HG03354 (cell line): ENCODE measurements around the gene LRFN4.

Experiments used
- ATAC-seq: cut with Tn5 transposase; IDR thresholded peaks from one replicate; pipeline ENCODE4 v1.9.1; 2021; ENCODE audit warnings: mild to moderate bottlenecking; ENCODE audit not compliant: unreplicated experiment, poor library complexity, severe bottlenecking

LRFN4 gene

GRCh38 chr11:66855574-66856495 is 1.0 kb upstream of the LRFN4 start:
- peak; percentile 71 for ATAC-seq

DNA sequence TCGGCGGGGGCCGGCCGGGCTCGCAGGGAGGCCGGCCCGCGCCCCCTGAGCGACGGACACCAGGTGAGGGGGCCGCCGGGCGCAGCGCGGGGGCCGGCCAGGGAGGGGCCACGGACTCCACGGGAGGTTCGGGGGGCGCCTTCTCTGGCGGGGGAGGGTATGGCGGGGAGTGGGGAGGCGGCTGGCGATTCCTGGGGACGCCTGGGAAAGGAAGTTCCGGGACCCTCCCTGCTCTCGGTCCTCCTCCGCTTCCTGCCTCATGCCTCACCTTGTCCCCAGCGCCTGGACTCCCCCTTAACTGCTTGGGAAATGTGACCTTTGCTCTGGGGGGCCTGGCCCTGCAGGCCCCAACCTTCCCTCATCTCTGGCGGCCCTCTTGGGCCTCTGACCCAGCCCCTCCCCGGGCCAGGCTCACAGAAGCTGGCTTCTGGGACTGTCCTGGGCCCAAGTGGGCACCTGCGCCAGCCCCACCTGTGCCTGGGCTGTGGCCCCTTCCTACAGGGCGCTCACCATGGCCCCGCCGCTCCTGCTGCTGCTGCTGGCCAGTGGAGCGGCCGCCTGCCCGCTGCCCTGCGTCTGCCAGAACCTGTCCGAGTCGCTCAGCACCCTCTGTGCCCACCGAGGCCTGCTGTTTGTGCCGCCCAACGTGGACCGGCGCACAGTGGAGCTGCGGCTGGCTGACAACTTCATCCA is 516 bp downstream of the LRFN4 start:
- ATAC-seq: no peak

DNA sequence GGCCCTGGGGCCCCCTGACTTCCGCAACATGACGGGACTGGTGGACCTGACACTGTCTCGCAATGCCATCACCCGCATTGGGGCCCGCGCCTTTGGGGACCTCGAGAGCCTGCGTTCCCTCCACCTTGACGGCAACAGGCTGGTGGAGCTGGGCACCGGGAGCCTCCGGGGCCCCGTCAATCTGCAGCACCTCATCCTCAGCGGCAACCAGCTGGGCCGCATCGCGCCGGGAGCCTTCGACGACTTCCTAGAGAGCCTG is 992 bp downstream of the LRFN4 start:
- ATAC-seq: no peak

- ATAC-seq: no peak
These were observed 1.5 kb downstream of the LRFN4 start for GRCh38 chr11:66858186-66858938.

- ATAC-seq: no peak
These were observed 2.2 kb downstream of the LRFN4 start for GRCh38 chr11:66858939-66859685.

- ATAC-seq: no peak
These were observed 3.0 kb downstream of the LRFN4 start for GRCh38 chr11:66859686-66860448.

DNA sequence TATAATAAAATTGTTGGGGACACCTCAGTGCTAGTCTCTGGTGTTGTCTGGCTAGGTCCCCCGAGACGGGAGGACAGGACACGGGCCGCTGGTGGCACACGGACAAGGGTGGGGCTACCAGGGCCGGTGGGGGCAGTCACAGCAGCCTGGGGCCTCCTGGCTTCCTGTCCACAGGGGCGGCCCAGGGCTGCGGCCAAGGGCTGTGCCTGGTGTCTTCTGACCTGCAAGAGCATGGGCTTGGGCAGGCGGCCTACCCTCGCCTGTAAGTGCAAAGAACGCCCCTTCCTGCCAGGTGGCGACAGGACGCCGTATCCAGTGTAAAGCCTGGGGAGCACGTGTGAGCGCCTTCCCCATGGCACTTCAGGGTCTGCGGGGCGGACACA is 3.6 kb downstream of the LRFN4 start:
- no peak for ATAC-seq

GRCh38 chr11:66861038-66861773 is 4.3 kb downstream of the LRFN4 start:
- no peak for ATAC-seq

GRCh38 chr11:66861774-66862558 is 5.1 kb downstream of the LRFN4 start:
- no peak for ATAC-seq

DNA sequence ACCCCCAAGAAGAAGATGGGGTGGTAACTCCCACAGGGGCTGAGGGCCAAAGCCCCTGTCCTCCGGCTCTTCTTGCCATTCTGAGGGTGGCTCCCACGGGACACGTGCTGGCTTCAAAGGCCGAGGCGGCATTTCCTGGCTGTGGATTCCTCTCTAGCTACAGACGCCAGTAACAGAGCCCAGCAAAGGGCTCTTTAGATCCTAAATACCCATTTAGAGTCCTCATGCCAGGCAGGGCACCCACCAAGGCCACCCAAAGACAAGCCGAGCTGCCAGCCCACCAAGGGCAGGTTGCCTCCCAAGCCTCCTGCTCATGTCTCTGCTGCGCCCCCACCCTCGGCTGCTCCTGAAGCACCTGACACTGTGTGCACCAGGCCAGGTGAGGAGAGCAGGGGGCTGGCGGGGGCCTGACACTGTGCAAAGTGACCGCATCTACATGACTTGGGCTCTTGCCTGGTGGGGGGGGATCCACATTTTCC is 5.7 kb downstream of the LRFN4 start:
- no peak for ATAC-seq

GRCh38 chr11:66863428-66864125 is 6.7 kb downstream of the LRFN4 start:
- no peak for ATAC-seq

DNA sequence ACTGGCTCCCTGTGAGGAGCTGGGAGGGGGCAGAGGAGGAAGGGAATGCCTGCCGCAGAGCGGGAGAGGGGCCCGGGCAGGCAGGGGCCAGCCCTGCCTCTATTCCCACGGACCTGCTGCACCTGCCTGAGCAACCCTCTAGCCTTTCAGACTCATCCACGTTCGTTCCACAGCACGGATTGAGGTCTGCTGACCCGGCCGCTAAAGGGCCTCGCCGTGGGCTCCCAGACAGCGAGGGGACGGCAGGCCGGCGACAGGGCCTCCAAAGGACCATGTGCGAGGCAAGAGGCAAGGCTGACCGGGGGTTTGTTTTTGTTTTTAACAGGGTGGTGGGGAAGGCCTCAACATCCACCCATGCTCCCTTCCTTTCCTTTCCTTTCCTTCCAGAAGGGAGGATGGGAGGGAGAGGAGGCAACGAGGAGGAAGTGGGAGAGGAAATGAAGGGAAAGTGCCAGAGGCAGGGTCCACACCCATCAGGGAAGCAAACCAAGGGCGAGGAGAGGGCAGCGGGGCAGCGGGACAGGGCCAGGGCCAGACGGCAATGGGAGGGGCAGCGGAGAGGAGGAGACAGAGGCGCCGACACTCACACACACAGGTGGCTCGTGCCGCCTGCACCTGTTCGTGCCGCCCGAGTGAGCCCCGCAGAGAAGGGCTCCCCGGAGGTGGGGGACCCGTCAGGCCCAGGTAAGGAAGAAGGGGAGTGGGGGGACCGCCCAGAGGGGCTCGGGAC is 7.5 kb downstream of the LRFN4 start:
- ATAC-seq: no peak

DNA sequence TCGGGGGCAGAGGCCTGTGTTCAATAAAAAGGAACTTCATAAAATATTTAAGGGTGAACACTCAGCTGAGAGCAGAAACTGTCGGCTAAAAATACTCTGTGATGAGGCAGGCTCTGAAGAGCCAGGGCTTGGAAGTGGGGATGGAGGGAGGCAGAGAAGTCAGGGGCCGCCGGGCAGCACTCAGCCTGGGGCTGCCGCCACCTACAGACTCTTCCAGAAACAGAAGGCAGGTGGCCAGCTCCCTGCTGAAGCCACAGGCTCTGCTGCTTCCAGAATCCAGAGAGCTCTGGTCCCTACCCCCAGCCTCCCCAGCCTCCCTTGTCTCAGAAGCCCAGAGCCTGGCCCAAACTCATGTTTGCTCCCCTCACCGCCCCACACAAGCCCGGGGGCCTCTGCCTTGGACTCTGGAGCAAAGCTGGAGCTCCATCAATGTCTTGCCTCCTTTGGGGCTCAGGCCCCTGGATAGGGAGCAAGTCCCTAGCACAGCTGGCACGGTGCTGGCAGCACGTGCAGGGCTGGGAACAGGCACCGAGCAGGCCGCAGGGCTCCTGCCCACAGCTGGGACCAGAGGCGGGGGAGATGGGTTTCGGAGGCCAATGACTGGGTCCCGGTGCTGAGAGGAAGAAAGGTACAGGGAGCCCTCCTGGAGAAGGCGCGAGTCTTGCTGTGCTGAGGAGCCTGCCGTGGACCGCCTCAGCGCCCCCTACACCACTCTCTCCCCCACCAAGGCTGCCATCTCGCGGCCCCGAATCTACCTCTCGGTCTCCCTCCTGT is 8.2 kb downstream of the LRFN4 start:
- ATAC-seq: no peak

- no peak for ATAC-seq
These were observed 9.1 kb downstream of the LRFN4 start for GRCh38 chr11:66866007-66866406.

DNA sequence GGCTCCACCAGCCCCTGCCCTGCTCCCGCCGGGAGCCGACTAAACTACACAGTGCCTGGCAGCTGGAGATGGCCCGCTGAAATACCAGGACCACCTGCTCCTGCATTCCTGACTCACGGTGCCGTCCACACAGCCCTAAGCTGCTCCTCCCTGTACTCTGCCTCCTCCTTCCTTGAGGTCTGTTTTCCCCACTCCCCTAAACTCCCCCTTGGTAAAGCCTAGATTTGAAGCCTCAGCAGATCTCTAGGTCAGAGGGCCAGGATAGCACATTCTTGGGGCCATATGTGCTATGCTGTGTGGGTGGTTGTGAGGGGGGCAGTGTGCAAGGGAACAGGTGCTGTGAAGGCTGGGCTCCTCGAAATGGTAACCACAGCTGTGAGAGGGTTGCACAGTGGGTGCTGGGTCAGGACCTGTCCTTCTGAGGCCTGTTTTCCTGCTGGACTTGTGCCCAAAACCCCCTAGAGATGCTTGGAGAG is 9.7 kb downstream of the LRFN4 start:
- ATAC-seq: no peak
